Ishikawa (cell line): ENCODE data around the gene PATJ.

ENCODE experiments used
- CEBPB ChIP-seq: IDR thresholded peaks from 2 replicates; pipeline ENCODE4 v1.6.1; 2012
- CREB1 ChIP-seq: IDR thresholded peaks from 2 replicates; pipeline ENCODE4 v1.6.1; 2012; ENCODE audit warnings: low read depth
- EGR1 ChIP-seq: IDR thresholded peaks from 2 replicates; pipeline ENCODE4 v1.6.1; 2012
- EP300 ChIP-seq: IDR thresholded peaks from 2 replicates; pipeline ENCODE4 v1.6.1; 2012; ENCODE audit warnings: borderline replicate concordance
- FOXM1 ChIP-seq: IDR thresholded peaks from 2 replicates; pipeline ENCODE4 v1.6.1; 2012; ENCODE audit warnings: low read depth, borderline replicate concordance
- MAX ChIP-seq: IDR thresholded peaks from 2 replicates; pipeline ENCODE4 v1.6.1; 2012
- NFIC ChIP-seq: IDR thresholded peaks from 2 replicates; pipeline ENCODE4 v1.6.1; 2012
- RAD21 ChIP-seq: IDR thresholded peaks from 2 replicates; pipeline ENCODE4 v1.6.1; 2012; ENCODE audit warnings: low read depth
- REST ChIP-seq: IDR thresholded peaks from 2 replicates; pipeline ENCODE4 v1.6.1; 2012; ENCODE audit warnings: low read depth, mild to moderate bottlenecking
- TAF1 ChIP-seq: IDR thresholded peaks from 2 replicates; pipeline ENCODE4 v1.6.1; 2012; ENCODE audit warnings: low read depth, mild to moderate bottlenecking
- TCF12 ChIP-seq: IDR thresholded peaks from 2 replicates; pipeline ENCODE4 v1.6.1; 2012; ENCODE audit warnings: low read depth
- TEAD4 ChIP-seq: IDR thresholded peaks from 2 replicates; pipeline ENCODE4 v1.6.1; 2012
- USF1 ChIP-seq: IDR thresholded peaks from 2 replicates; pipeline ENCODE4 v1.6.1; 2012
- YY1 ChIP-seq: IDR thresholded peaks from 2 replicates; pipeline ENCODE4 v1.6.1; 2012; ENCODE audit warnings: low read depth
- ZBTB7A ChIP-seq: IDR thresholded peaks from 2 replicates; pipeline ENCODE4 v1.6.1; 2012; ENCODE audit warnings: low read depth

PATJ gene

GRCh38 chr1:61967750-61968149 lies 225.5 kb downstream of the PATJ start:
- TF ChIP-seq TCF12 = no peak
- no peak for TF ChIP-seq TEAD4
- no peak for TF ChIP-seq MAX
- TF ChIP-seq EGR1 = no peak
- no peak for TF ChIP-seq TAF1
- no peak for TF ChIP-seq RAD21
- no peak for TF ChIP-seq REST
- TF ChIP-seq YY1 = no peak

GRCh38 chr1:61968869-61969268 lies 226.6 kb downstream of the PATJ start:
- TF ChIP-seq USF1 = no peak
- no peak for TF ChIP-seq NFIC
- TF ChIP-seq FOXM1 = no peak
- TF ChIP-seq EGR1 = no peak
- TF ChIP-seq REST = no peak
- TF ChIP-seq CEBPB = no peak
- no peak for TF ChIP-seq CREB1
- no peak for TF ChIP-seq MAX
- TF ChIP-seq TCF12 = no peak
- no peak for TF ChIP-seq TAF1
- no peak for TF ChIP-seq TEAD4
- TF ChIP-seq ZBTB7A = no peak
- no peak for TF ChIP-seq RAD21
- no peak for TF ChIP-seq YY1
- TF ChIP-seq EP300 = no peak

GRCh38 chr1:61973100-61973837 lies 231.0 kb downstream of the PATJ start:
- no peak for TF ChIP-seq NFIC
- no peak for TF ChIP-seq REST

- TF ChIP-seq RAD21 = no peak
- no peak for TF ChIP-seq EGR1
- TF ChIP-seq TEAD4 = no peak
- TF ChIP-seq ZBTB7A = no peak
- no peak for TF ChIP-seq MAX
- no peak for TF ChIP-seq TAF1
Measured at GRCh38 chr1:61975638-61976037, 233.4 kb downstream of the PATJ start.

GRCh38 chr1:61976566-61976965 lies 234.3 kb downstream of the PATJ start:
- no peak for TF ChIP-seq ZBTB7A
- TF ChIP-seq REST = no peak
- TF ChIP-seq TEAD4 = no peak
- no peak for TF ChIP-seq FOXM1
